Stimulated activated CD8-positive, alpha-beta memory T cell treated with anti-CD3 and anti-CD28 coated beads, Interleukin-12 subunit alpha, Interleukin-12 subunit beta, amount 100 ng/mL, for 24 hours (primary cell): Measurements from ENCODE around the gene GRIN2C.
"Not testable (repeated sequence)": the region's sequence is repeated elsewhere in the genome, so short reads cannot be mapped to it uniquely, and the experiment has no call there.

Experiments used
- DNase-seq: peaks from one replicate; pipeline ENCODE4 v3.0.0-alpha.2; 2020; ENCODE audit errors: extremely low read depth

The GRIN2C gene

DNA sequence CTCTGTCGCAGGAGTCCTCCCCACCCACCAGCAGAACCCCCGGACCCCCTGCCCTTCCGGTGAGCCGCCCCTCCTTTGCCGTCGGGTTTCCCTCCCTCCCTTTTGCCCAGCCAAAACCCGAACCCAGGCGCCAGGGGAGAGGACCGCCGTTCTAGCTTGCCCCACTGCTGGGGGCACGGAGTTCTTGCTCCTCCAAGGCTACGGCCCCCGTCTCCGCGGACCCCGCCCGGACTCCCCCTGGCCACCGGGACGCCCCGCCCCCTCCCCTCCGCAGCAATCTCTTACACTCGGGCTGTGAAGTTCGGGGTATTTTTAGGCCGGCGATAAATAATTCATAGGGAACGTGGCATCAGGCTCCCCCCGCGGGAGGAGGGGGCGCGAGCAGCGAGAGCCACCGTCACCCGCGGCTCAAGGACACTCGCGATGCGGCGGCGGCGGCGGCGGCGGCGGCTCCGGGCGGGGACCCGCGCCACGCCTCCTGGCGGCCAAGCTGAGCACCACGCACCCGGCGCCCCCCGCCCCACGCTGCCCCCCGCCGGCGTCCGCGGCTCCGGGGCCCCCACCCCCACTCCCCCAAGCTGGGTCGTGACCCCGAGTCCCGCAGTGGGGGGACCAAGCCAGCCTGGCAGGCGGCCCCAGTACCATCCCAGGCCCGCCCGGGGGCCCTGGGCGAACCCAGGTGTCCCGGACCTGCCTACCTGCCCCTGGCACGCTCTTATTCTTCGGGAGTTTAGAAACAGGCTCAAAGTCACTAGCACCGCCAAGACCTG lies at the start of gene GRIN2C:
Gene GRIN2C (minus strand): TSS at position 427 of the 770 bp plus-strand sequence. CDS start 4,793 bp downstream, outside the sequence.
- no peak for DNase-seq

DNA sequence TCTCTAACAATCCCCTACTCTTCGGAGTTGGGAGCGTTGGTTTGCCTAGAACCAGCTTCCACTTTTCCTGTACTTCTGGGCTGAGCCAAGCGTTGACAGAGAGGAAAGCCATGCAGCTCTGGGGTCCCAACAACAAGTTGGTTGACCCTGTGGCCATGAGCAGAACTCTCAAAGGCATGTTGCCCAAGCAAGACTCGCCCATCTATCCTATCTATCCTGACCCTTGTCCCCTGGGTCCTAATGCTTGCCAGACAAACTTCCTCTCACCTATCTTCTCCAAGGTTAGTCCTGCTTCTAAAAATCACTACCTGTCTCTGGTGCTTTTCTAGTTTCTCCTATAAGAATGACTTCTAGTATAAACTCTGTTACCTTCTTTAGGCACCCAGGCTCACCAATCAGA lies 49.4 kb upstream of the GRIN2C start:
- not testable (repeated sequence) for DNase-seq

DNA sequence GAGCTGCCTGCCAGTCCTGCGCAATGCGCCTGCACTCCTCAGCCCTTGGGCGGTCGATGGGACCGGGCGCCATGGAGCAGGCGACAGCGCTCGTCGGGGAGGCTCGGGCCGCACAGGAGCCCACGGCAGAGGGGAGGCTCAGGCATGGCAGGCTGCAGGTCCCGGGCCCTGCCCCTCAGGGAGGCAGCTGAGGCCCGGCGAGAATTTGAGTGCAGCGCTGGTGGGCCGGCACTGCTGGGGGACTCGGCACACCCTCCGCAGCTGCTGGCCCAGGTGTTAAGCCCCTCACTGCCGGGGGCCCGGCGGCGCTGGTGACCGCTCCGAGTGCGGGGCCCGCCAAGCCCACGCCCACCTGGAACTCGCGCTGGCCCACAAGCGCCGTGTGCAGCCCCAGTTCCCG lies 47.3 kb upstream of the GRIN2C start:
- no peak for DNase-seq

DNA sequence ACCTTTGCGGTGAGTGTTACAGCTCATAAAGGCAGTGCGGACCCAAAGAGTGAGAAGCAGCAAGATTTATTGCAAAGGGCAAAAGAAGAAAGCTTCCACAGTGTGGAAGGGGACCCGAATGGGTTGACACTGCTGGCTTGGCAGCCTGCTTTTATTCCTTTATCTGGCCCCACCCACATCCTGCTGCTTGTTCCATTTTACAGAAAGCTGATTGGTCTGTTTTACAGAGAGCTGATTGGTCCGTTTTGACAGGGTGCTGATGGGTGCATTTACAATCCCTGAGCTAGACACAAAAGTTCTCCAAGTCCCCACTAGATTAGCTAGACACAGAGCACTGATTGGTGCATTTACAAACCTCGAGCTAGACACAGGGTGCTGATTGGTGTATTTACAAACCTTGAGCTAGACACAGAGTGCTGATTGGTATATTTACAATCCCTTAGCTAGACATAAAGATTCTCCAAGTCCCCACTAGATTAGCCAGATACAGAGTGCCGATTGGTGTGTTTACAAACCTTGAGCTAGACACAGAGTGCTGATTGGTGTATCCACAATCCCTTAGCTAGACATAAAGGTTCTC lies 46.6 kb upstream of the GRIN2C start:
- not testable (repeated sequence) for DNase-seq

DNA sequence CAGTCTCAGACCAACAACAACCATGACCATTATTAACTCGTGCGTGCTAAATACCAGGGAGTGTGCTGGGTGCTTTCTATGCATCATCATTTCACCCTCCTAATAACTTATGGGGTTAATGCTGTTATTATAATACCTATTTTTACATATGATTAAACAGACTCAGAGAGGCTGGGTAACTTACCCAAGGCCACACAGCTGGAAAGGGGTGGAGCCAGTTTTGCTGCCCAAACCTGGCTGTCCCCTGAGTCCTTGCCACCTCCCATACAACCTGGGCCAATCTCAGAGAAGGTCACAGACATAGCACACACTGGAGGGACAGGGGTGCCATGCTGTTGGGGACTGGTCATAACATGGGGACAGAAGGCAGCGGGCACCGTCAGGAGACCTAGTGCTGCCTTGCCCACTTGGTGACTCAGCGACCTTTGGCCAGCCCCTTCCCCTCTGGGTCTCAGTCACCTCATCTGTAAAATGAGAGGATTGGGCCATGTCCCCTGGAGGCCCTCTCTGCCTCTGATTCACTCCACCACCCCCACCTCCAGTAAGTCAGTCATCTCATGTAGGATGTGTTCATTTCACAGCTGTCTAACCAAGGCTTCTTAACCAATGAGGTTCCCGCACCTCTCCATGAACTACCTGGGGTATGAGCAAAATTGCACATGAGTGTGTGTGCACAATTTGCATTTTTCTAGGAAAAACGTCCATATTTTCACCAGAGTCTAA lies 45.2 kb upstream of the GRIN2C start:
- DNase-seq: no peak

DNA sequence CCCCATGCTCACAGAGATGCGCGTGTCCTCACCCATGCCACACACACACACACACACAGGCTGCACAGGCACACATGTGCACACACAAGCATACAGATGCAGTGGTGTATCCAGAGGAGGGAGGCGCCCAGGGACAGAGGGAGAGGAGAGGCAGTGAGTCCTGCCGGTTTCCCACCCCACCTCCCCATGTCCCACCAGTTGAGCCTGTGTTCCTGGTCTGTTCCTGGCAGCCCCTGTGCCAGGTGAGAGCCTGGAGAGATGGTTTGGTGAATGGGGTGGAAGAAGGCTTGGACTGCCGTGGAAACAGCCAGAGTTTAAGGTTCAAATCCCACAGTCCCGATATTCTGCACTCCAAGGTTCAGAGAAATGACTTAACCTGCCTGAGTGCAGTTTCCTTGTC lies 44.0 kb upstream of the GRIN2C start:
- no peak for DNase-seq

DNA sequence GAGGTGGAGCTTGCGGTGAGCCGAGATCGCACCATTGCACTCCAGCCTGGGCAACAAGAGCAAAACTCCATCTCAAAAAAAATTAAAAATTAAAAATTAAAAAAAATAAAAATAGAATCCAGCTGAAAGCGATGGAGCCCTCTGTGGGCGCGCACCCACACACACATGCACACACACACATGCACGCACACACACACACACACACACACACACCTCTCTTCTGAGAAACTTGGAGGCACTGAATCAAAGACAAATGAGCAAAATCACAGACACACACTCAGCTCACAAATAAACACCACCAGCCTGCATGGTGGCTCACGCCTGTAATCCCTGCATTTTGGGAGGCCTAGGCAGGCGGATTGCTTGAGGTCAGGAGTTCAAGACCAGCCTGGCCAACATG lies 43.3 kb upstream of the GRIN2C start:
- no peak for DNase-seq

DNA sequence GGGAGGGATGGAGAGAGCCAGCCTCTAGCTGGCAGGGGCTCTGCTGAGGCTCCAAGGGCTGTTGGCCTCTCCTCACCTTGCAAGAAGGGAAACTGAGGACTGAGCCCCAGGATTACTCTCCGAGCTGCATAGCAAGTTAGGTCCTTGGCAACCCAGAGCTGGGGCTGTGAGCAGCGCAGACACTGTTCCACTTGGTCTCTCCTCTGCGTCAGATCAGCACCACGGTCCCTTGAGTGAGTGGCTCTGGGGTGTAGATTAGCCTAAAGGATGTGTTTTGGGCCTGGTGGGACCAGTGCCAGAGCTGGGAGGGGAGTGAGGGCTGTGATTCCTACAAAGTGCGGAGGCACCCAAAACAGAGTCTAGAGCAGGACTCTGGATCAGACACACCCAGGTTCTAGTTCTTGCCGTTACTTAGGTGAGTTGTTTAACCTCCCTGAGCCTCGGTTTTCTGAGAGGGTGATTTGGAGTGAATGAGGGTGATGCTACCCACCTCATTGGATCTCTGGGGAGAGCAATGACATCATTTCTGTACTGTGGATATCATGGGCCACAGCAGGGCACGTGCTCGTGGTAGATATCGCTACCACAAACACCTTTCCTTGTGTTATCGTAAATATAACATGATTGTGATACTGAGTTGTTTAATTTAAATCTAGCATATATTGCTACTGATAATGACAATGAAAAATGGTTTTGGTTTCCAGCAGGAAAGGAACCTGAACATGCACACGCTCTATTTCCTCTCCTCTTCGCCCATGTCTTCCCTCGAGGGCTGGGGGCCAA lies 41.9 kb upstream of the GRIN2C start:
- DNase-seq: no peak

DNA sequence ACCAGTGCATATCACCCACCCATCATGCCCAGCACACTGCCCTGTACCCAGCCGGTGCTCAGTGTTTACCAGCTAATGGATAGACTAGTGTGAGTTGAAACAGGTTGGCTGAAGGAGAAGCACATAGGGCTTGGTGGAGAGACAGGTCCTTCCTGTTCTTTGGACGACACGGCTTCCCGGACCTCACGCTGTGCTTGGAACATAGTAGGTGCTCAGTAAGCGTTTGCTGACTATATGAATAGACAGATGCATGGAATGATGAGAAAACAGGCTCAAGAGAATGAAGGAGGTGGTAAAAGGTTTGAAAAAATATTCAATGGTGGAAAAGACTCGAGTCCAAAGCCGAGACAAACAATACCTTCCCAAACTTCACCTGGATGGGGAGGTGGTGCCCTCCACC lies 40.5 kb upstream of the GRIN2C start:
- no peak for DNase-seq

DNA sequence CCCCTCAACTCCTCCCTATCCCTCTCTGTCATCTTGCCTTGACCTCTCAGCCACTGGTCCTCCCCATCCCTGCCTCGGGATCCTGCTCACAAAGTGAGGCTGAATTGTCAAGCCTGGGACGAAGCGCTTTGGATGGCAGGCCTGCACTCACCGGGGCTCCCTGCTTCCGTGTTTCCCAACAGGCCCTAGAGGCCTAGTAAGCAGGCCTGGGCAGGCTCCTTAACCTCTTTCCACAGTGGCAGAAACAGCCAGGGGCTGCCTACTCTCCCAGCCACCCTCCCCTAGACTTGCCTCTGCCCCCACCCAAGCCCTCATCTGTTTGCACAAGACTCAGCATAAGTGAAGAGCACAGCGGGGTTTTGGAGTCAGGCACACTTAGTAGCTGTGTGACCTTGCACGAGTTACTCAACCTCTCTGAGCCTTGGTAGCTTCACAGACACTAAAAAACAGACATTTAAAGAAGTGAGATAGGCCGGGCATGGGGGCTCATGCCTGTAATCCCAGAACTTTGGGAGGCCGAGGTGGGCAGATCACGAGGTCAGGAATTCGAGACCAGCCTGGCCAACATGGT lies 38.8 kb upstream of the GRIN2C start:
- DNase-seq: no peak

DNA sequence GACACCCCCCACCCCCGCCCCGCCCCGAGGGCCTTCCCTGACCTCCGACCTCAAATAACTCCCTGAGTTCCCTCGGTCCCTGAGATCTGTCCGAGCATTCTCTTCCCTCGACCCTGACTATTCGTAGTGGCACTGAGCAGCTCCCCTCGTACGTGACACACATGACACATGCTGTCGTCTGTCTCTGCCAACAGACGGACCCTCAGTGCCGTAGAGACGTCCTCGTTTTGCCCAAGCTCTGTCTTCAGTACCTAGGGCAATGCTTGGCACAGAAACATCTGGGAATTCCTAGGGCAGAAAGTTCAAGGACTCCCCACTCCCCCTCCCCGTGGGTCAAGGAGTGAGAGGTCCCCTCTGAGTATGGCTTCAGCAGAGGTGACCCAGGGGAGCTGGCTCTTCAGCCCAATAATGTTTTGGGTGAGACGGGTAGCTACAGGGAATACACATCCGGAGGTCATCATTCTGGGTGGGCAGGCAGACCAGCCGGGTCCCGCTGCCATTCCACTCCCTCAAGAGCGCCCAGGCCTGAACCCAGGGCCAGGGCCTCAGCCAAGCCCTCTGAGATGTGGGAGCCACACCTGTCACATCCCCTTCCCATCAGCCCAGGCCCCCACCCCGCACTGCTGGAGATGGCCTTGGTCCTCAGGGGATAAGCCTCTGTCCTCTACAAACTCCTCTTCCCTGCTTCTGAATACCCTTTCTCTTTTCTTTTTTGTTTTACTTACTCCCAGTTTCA lies 34.4 kb upstream of the GRIN2C start:
- no peak for DNase-seq

DNA sequence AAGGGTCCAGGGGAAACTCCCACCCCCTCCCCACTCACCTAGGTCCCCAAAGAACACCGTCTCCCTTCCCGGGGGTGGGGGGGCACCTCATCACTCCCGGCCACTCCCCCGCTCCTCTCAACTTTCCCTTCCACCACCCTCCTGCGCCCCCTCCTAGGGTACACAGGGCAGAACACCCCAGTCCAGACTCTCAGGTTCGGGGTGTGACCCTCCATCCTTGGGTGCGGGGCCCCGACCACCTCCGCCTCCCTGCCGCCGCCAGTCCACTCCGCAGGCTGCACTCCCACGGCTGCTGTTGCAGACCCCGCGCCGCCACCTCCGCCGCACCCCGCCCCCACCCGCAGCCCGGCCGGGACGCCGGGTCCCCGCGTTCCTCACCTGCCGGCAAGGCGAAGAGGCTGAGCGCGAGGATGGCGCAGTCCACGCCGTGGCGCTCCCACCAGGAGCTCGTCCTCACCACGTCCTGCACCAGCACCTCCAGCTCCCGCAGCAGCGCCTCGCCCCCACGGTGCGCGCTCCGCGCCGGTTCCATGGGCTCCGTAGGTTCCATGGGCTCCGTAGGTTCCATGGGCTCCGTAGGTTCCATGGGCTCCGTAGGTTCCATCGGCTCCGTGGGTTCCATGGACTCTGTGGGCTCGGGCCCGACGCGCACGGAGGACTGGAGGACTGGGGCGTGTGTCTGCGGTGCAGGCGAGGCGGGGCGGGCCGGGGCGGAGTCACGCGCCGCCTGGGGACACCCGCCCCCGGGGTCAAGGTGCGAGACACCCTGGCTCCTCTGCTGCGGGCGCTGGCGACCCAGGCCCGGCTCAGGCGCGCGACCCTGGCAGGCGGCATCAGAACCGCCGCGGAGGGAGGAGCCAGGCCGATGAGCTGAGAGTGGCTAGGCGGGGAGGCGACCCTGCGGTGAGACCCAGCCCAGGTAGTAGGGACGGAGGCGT lies 33.6 kb upstream of the GRIN2C start, which contains the start of gene FADS6:
Gene FADS6 (minus strand): TSS at position 660 of the 938 bp plus-strand sequence. CDS start 38 bp downstream, at position 622.
- DNase-seq: no peak

DNA sequence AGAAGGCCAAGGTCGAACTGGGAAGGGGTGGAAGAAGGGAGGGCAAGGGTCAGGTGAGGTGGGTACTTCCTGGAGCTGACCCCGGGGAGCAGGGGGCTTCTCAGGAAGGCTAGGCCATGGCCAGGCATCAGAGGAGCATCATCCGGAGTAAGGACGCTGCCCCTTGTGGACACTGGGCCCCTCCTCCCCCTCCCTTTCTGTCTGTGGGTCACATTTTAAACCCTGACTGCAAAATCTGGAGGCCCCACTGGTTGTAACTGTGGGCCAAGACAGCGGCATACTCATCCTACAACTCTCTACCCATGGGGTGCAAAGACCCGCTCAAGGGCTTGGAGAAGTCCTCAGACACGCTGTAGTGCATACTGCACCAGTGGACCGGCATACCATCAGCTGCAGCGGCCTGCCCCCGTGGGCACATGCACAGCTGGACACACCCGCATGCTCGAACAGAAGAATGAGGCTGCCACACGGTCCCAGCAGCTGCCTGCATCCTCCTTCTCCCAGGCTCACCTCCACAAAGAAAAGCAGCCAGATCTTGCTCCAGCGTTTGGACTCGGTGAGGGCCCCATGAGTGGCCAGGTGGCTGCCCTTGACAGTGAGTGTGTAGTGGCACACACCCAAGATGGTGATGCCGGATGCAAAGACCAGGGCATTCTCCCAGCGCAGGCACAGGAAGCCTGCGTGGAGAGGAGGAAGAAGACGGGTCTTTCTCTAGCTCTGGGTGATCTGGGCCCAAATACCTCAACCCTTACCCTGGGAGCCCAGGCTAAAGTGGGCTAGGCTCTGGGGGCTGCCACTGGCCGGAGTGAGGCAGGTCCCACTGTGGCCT lies 32.5 kb upstream of the GRIN2C start:
- DNase-seq: no peak

DNA sequence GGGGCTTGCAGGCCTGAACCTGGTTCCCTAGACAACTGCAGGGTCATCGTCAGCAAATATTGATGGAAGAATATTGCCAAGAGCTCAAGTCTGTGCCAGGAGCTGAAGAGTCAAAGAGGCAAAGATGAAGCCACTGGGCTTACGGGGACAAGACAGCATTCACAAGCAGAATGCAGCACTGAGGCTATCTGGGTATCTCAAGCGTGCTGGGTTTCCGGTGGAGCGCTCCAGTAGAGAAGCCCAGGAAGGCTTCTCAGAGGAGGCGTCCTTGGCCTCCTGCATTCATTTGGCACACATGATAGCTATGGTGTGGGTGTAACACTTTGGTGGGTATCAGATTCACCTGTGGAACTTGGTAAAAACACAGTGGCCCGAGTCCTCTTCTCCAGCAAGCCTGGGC lies 30.9 kb upstream of the GRIN2C start:
- no peak for DNase-seq

DNA sequence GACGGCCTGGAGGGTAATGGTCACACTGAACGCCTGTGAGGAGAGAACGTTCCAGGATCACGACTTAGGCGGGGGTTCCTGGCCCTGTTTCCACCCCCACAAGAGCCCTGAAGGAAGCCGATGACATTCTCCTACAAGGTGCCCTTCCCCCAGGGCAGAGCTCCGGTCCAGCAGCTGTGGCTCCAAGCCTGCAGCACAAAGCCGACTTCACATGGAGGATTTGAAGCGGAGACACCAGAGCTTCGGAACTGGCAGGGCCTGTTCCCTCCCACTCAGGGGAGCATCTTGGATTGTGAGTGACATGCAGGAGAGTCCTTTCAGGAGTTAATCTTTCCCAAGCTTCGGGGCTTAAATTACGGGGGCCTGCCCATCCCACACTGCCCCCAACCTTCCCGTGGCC lies 28.8 kb upstream of the GRIN2C start:
- no peak for DNase-seq

DNA sequence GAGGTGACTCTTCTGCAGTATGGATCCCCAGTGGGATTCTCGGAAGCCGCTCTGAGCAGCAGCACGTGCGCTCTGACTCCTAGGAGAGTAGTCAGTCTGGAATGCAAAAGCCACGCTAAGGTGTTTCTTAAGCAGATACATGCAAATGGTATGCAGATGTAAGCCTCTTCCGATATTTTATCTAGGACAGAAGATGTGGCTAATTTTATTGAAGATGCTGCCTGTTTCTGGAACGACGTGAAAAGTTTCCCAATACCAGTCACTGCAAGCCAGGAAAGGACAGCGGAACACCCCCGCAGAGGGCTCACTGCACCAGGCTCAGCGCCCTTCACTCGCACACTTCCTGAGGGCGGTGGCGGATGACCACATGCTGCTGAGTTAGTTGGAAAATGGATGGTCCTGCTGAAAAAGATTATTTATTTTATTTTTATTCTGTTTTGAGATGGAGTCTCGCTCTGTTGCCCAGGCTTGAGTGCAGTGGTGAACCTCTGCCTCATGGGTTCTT lies 23.6 kb upstream of the GRIN2C start:
- DNase-seq: no peak

DNA sequence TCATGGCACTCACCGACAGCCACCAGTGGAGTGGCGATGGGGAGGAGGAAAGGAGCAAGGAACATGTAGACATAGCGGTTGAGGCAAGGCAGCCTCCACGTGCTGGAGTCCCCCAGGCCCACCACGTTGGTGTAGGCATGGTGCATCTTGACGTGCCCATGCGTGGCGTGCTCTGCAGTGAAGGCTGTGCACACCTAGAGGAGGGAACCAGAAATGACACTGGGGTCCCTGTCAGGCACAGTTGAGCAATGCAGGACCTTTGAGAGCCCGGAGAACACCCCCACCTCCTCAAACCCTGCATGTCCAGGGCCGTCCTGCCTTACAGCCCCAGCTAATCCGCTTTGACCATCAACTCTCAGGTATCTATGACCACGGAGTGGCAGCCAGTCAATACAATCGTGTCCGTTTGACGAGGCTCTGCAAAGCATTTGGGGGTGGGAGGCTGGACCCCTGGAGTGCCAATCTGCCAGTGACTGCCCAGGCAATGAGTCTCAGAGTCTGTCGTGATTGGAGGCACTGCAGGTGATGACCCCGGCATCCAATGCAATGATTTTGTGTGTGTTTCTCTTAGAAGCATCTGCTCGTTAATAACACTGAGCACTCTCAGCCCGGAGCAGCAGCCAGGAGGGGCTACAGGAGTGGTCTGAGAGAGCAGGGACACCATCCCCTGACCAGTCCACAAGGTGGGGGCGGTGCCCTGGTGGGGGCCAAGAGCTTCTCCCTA lies 23.0 kb upstream of the GRIN2C start:
- DNase-seq: no peak

DNA sequence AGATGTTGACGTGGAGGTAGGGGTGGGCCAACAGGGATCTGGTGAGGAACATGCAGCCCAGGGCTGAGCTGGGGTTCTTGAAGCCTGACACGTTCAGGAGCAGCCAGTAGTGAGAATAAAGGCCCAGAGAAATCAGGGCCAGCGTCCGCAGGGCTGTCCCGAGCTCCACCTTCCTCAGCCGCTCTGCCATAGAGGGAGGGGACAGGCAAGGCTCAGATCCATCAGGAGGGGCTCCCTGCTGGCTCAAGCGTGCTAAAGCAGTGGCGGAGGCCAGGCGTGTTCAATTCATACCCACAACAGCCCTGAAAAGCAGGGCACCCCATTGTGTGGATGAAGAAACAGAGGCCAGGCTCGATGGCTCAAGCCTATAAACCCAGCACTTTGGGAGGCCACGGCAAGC lies 21.4 kb upstream of the GRIN2C start:
- no peak for DNase-seq
